SU-DHL-6 (cell line): ENCODE results near the gene LRRTM4.

Experiments used
- H2AFZ ChIP-seq: fragments of 200-600 bp; sonication (generic); 2 replicates; pipeline ENCODE4 v1.6.1; 2014; ENCODE audit warnings: low read depth, mild to moderate bottlenecking, moderate library complexity, mixed read lengths, antibody characterized with exemption, low read length; ENCODE audit not compliant: severe bottlenecking
- H3F3A ChIP-seq: fragments of 200-600 bp; shearing (Covaris generic); 2 replicates; pipeline ENCODE4 v1.6.0; 2016; ENCODE audit warnings: antibody characterized with exemption, mild to moderate bottlenecking; ENCODE audit not compliant: insufficient read depth
- H3K27ac ChIP-seq: fragments of 200-600 bp; sonication (generic); 2 replicates; pipeline ENCODE4 v1.5.1; 2016; ENCODE audit warnings: low read depth, mild to moderate bottlenecking, low read length, moderate library complexity, mixed read lengths
- H3K27me3 ChIP-seq: fragments of 200-600 bp; sonication (generic), shearing (Covaris generic); 2 replicates; pipeline ENCODE4 v1.6.0; 2014; ENCODE audit warnings: mild to moderate bottlenecking, low read length
- H3K36me3 ChIP-seq: fragments of 200-600 bp; sonication (generic); 2 replicates; pipeline ENCODE4 v1.6.1; 2014; ENCODE audit warnings: mild to moderate bottlenecking, low read length, mixed read lengths
- H3K4me2 ChIP-seq: fragments of 300-600, 200-600 bp; shearing (Covaris generic), sonication (generic); 2 replicates; pipeline ENCODE4 v1.6.0; 2014; ENCODE audit warnings: low read length, low read depth, mild to moderate bottlenecking; ENCODE audit not compliant: poor library complexity, severe bottlenecking
- H3K4me3 ChIP-seq: fragments of 200-600 bp; sonication (generic); 2 replicates; pipeline ENCODE4 v1.5.1; 2014; ENCODE audit warnings: antibody characterized with exemption, low read length, mild to moderate bottlenecking, mixed read lengths; ENCODE audit not compliant: insufficient read depth, poor library complexity, severe bottlenecking
- H3K79me2 ChIP-seq: fragments of 200-600 bp; sonication (generic); 2 replicates; pipeline ENCODE4 v1.6.1; 2014; ENCODE audit warnings: mild to moderate bottlenecking, low read length, moderate library complexity; ENCODE audit not compliant: insufficient read depth
- H3K9ac ChIP-seq: fragments of 200-600 bp; sonication (generic); 2 replicates; pipeline ENCODE4 v1.7.0; 2014; ENCODE audit warnings: mild to moderate bottlenecking, low read length
- H3K9me2 ChIP-seq: fragments of 200-600 bp; sonication (generic); replicated peaks from 2 replicates; pipeline ENCODE4 v1.6.1; 2014; ENCODE audit warnings: low read length; ENCODE audit not compliant: insufficient read depth
- H3K9me3 ChIP-seq: fragments of 200-600 bp; sonication (generic); 2 replicates; pipeline ENCODE4 v1.6.1; 2014; ENCODE audit warnings: low read length, mixed read lengths; ENCODE audit not compliant: insufficient read depth
- H4K20me1 ChIP-seq: fragments of 200-600 bp; sonication (generic); 2 replicates; pipeline ENCODE4 v1.6.1; 2014; ENCODE audit warnings: low read depth, mild to moderate bottlenecking, antibody characterized with exemption, low read length, moderate library complexity, mixed read lengths
- EZH2phosphoT487 ChIP-seq: fragments of 200-600 bp; sonication (generic), shearing (Covaris generic); conservative IDR thresholded peaks from 2 replicates; pipeline ENCODE4 v1.6.1; 2018; ENCODE audit warnings: mild to moderate bottlenecking, antibody characterized with exemption, low read length, moderate library complexity, mixed read lengths
- TF ChIP-seq, protein P1 (sequence below): fragments of 200-600 bp; sonication (generic); IDR thresholded peaks from one replicate; pipeline ENCODE4 v1.5.1; 2017; ENCODE audit warnings: antibody characterized with exemption, mild to moderate bottlenecking, low read length, moderate library complexity; ENCODE audit not compliant: insufficient read depth, poor library complexity, severe bottlenecking

Gene LRRTM4

DNA sequence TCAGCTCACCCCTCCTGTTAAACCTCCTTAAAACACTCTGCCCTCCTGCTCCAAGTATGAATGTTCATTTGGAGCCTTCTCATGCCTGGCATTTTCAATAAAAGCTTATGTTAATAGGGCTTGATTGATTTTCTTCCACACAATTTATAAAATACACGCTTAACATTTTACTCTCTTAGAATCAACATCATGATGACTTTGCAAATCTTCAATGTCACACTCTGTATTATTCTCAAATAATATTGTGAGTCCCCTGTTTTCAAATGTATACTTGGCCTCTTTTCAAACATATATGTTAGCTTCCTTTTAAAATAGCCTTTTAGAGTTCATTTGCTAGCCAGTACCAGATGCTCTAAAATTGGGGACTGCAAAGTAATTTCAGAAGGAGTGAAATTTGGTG, 520.3 kb downstream of the LRRTM4 start:
- no peaks in the 10 kb centered on the region for H3K9me3 ChIP-seq
- no peak overlapping the region for H2AFZ ChIP-seq
- no peaks in the 10 kb centered on the region for H3K36me3 ChIP-seq
- no peaks in the 10 kb centered on the region for H4K20me1 ChIP-seq
- H3K9ac ChIP-seq, result no peak overlapping the region
- no peaks in the 10 kb centered on the region for H3K9me2 ChIP-seq
- H3K27ac ChIP-seq, result no peak overlapping the region
- no peak overlapping the region for H3K4me3 ChIP-seq
- H3K27me3 ChIP-seq, result no peaks in the 10 kb centered on the region
- H3K4me2 ChIP-seq, result no peak overlapping the region
- TF ChIP-seq, protein P1, sequence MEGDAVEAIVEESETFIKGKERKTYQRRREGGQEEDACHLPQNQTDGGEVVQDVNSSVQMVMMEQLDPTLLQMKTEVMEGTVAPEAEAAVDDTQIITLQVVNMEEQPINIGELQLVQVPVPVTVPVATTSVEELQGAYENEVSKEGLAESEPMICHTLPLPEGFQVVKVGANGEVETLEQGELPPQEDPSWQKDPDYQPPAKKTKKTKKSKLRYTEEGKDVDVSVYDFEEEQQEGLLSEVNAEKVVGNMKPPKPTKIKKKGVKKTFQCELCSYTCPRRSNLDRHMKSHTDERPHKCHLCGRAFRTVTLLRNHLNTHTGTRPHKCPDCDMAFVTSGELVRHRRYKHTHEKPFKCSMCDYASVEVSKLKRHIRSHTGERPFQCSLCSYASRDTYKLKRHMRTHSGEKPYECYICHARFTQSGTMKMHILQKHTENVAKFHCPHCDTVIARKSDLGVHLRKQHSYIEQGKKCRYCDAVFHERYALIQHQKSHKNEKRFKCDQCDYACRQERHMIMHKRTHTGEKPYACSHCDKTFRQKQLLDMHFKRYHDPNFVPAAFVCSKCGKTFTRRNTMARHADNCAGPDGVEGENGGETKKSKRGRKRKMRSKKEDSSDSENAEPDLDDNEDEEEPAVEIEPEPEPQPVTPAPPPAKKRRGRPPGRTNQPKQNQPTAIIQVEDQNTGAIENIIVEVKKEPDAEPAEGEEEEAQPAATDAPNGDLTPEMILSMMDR, result no peak
- TF ChIP-seq EZH2phosphoT487, result no peak
- no peaks in the 10 kb centered on the region for H3K79me2 ChIP-seq
- H3F3A ChIP-seq, result no peaks in the 10 kb centered on the region

DNA sequence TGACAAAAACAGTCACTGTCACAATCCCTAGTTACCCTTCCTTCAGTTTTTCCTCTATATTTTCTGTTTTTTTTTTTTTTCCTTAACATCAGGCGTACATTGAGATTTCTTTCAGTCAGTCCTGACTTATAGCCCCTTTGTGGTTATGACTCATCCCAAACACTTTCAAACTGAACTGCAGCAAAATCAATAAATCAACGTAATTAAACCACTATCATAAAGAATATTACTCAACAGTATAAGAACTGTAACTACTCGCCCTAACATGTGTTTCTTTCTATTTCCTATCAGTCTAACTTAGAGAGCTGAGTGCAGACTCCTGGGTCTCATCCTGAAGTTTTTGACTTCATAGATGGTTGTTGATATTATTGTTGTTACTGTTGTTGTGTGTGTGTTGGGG, 523.5 kb downstream of the LRRTM4 start:
- H3K4me2 ChIP-seq, result no peak overlapping the region
- H3K4me3 ChIP-seq, result no peak overlapping the region
- no peak overlapping the region for H2AFZ ChIP-seq
- no peaks in the 10 kb centered on the region for H3F3A ChIP-seq
- H3K9me2 ChIP-seq, result no peaks in the 10 kb centered on the region
- H3K79me2 ChIP-seq, result no peaks in the 10 kb centered on the region
- H3K36me3 ChIP-seq, result no peaks in the 10 kb centered on the region
- H4K20me1 ChIP-seq, result no peaks in the 10 kb centered on the region
- H3K27me3 ChIP-seq, result no peaks in the 10 kb centered on the region
- no peak overlapping the region for H3K9ac ChIP-seq
- no peak overlapping the region for H3K27ac ChIP-seq
- no peaks in the 10 kb centered on the region for H3K9me3 ChIP-seq
- TF ChIP-seq, protein P1, result no peak
- TF ChIP-seq EZH2phosphoT487, result no peak

DNA sequence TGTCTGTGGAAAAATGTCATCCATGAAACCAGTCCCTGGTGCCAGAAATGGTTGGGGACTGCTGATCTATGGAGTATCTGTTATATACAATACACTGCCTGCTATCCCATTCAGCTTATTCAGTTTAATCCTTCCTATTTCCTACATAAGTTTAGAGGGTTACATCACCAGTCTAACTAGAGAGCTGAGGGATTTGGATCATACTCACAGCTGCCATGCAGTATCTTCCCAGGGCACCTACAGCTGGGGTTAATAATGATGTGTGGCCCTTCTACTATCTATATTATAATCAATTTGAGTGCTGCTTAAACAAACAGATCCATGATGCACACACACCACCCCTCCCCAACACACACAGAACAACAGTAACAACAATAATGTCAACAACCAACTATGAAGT, 524.0 kb downstream of the LRRTM4 start:
- H3K27ac ChIP-seq, result no peak overlapping the region
- no peak overlapping the region for H3K4me2 ChIP-seq
- no peaks in the 10 kb centered on the region for H3K27me3 ChIP-seq
- H3K4me3 ChIP-seq, result no peak overlapping the region
- H3K79me2 ChIP-seq, result no peaks in the 10 kb centered on the region
- no peaks in the 10 kb centered on the region for H3F3A ChIP-seq
- no peak for TF ChIP-seq EZH2phosphoT487
- TF ChIP-seq, protein P1, result no peak
- no peaks in the 10 kb centered on the region for H4K20me1 ChIP-seq
- H3K9me3 ChIP-seq, result no peaks in the 10 kb centered on the region
- H2AFZ ChIP-seq, result no peak overlapping the region
- no peaks in the 10 kb centered on the region for H3K36me3 ChIP-seq
- no peaks in the 10 kb centered on the region for H3K9me2 ChIP-seq
- no peak overlapping the region for H3K9ac ChIP-seq
